ENCODE results near the gene ARTN. TPM values are rescaled to one million over a fixed set of nuclear protein-coding genes. Genes with fewer than 3 reads are reported as not detected.

ARTN gene
- total RNA-seq, 2 experiments from 2014 or later, result 0.15 TPM; not detected in 1

DNA sequence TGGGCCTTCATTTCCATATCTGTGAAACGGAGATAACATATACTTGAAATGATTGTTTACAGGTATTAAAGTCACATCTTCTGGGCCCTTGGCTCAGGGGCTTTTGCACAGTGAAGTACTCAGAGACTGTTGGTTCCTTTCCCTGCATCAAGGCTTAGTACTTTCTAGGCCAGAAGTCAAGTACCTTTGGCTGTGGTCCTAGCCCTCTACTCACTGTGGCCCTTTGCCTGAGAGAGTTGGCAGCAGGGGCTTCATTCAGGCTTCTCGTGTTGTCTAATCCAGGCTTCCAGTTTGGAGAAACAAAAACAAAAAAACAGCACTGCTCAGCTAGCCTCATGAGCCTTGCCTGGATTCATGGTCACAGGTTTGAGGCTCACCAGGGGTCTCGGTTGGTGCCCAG is 28.1 kb downstream of the ARTN start:
- ChIA-PET POLR2A (no interaction called here), CTCF (no interaction called here)

DNA sequence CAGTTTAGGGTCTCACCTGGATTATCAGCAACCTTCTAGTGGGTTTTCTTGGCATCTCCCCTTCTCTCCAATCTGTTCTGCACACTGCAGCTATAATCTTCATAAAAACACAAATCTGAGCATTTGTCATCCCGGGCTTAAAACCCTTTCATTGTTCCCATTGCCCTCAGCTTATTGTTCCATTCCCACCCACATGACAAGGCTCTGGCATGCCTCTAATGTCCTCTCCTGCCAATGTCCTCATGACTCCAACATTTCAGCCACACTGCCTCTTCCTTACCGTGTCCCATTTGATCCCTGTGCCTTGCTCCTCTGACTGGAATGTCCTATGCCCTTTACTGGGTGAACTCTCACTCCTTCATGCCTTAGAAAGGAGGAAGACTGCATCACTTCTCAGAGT is 28.7 kb downstream of the ARTN start:
- ChIA-PET CTCF (no interaction called here), POLR2A (no interaction called here)

DNA sequence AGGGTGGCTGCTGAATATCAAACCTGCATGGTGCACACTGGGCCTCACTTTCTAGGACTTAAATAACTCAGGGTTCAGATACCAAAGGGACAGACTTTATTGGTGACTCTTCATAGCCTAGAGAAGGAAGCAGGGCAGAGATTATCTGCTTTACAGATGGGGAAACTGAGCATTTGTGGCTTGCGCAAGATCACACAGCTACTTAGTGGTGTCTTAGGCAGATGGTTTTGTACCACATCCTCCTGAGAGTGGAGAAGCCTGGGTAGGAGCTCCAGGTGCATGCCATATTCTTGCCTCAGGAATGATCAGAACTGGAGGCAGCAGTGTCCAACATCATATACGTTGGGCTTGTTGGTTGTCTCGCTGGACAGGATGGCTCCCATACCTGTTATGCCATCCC is 29.4 kb downstream of the ARTN start:
- ChIA-PET POLR2A (no interaction called here), CTCF (no interaction called here)

DNA sequence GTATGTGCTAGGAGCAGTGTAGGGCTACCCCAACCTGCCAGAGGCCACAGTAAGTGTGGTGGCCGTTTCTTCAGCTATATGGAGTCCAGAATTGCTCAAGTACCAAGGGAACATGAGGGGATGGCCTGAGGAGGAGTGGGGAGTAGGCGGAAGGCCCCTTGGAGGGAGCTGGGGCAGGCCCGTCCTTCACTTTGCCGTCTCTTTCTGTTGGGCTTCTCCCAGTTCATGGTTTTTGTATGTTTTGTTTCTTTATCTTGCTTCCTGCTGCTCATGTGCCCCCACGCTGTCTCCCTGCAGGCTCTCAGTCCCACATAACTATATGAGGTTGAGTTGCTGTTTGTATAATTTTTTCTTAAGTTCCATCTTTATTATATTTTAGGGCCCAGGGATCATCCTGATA is 30.3 kb downstream of the ARTN start:
- ChIA-PET CTCF (no interaction called here), POLR2A (no interaction called here)

DNA sequence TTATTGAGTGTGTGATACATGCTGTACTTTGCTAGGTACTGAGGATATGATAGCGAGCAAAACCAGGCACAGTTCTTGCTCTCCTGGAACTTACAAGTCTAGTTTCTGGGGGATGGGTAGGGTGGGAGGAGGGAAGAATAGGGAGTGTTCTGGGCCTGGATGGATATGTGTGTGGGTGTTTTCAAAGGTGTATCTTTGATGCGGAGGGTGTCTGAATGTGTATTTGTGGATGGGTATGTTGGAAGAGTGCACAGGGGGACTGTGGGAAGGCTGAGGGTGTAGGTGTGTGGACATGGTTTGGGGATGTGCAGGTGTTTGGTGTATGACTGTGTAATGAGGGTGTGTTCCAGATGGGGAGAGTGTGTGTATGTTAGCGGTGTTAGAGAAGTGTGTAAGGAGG is 31.7 kb downstream of the ARTN start:
- ChIA-PET CTCF (no interaction called here), POLR2A (no interaction called here)

DNA sequence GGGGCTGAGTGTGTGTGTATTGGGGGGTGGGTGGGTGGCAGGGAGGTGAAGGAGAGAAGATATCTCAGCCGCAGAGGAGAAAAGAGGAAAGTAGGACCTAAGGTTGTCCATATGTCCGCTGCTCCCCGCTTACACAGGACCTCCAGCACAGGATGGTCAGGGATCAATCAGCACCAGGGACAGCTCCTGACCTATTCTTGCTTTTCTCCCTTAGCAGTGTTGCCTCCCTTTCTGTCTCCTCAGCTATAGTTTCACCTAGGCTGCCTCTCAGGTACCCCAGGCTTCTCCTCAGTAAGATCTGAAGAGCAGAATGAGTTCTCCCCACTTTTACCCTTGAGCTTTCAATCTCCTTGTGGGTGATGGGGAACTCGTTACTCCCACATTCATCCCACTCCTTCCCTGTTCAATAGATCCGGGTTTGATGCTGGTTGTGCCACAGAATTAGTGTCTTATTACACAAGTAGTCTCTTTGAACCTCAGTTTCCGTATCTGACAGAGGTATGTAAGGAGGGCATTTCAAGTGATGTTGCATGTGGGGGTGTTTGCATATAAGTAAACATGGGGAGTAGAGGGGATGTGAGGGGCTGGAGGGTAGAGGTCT is 34.8 kb downstream of the ARTN start:
- ChIA-PET CTCF (interaction anchor here (4.0 kb wide), 1 partner anchor 21 kb away, joined by 16 read pairs; the partner anchor contains the start of gene IPO13), POLR2A (no interaction called here)

DNA sequence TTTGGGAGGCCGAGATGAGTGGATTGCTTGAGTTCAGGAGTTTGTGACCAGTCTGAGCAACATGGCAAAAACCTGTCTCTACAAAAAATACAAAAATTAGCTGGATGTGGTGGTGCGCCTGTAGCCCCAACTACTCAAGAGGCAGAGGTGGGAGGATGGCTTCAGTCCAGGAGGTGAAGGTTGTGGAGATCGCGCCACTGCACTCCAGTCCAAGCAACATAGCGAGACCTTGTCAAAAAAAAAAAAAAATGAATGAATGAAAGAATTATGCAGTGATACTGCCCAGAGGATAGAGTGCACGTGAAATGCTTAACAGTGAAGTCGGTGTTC is 35.8 kb downstream of the ARTN start:
- POLR2A ChIA-PET, result no interaction called here
- CTCF ChIA-PET, result interaction anchor here (4.0 kb wide), 1 partner anchor 22 kb away, joined by 16 read pairs; the partner anchor contains the start of gene IPO13

DNA sequence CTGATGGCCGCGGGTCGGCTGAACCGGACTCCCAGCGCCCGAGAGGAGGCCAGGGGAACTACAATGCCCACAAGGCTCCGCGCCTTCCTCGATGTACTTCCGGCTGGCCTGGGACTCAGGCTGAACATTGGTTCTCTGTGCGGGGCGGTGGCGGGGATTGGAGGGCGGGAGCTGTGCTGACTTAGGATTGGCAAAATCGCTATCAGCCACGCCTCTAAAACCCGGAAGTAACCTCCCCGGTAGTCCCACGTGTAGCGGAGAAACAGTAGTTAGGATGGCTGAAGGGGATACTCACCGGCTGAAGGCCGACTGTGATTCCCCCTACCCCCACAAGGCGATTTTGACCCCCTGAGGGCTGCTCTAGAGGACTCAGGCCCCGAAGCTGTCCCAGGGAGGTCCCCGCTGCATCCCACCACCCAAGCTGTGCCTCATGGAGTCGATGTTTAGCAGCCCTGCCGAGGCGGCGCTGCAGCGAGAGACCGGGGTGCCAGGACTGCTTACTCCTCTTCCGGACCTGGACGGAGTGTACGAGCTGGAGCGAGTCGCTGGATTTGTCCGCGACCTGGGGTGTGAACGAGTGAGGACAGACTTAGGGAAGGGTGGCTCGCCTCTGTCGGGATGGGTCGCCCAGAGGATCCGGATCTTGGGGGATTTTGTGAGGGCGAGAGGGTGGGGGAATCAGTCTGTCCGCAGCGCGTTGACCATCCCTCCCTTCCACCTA is 36.3 kb downstream of the ARTN start, which contains the start of gene DPH2:
DPH2 (plus strand) TSS at position 265 of the 721 bp plus-strand sequence; CDS start at position 431, 166 bp downstream.
- CTCF ChIA-PET, result interaction anchor here (0.7 to 4.0 kb wide), 3 partner anchors 23 to 205 kb away, joined by 4 to 16 read pairs (median 6); partner anchors contain the start of gene IPO13
- POLR2A ChIA-PET, result interaction anchor here (1.2 kb wide), 1 partner anchor 22 kb away, joined by 3 read pairs; no protein-coding TSS in a partner anchor

DNA sequence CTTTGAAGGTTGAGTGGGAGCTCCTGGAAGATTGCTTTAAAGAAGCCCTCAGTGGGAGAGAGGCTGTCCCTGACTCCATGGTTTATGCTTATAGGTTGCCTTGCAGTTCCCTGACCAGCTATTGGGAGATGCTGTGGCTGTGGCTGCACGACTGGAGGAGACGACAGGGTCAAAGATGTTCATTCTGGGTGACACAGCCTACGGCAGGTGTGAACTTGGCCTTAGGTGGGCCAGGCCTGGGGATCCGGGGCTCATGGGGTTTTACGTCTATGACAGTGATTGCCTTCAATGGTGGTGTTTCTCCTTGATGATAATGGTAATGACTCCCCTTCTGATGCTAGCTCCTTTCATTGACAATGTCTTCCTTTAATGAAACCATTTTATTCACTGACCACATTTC is 36.9 kb downstream of the ARTN start:
- POLR2A ChIA-PET, result interaction anchor here (1.2 kb wide), 1 partner anchor 22 kb away, joined by 3 read pairs; no protein-coding TSS in a partner anchor
- CTCF ChIA-PET, result interaction anchor here (0.7 to 4.0 kb wide), 3 partner anchors 23 to 206 kb away, joined by 4 to 16 read pairs (median 6); partner anchors contain the start of gene IPO13

DNA sequence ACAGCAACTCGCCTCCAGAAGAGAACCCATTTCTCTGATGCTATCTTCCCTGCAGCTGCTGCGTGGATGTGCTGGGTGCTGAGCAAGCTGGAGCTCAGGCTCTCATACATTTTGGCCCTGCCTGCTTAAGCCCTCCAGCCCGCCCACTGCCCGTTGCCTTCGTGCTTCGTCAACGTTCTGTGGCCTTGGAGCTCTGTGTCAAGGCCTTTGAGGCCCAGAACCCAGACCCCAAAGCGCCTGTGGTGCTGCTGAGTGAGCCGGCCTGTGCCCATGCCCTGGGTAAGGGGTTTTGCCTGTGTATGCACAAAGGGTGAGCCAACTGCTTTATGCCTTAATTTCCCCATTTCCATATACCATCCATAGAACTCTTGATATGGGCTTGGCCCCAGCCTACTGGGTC is 37.3 kb downstream of the ARTN start:
- CTCF ChIA-PET, result interaction anchor here (0.8 to 4.0 kb wide), 3 partner anchors 24 to 50 kb away, joined by 3 to 16 read pairs (median 6); partner anchors contain the start of gene IPO13
- POLR2A ChIA-PET, result interaction anchor here (1.2 kb wide), 1 partner anchor 21 kb away, joined by 3 read pairs; no protein-coding TSS in a partner anchor

DNA sequence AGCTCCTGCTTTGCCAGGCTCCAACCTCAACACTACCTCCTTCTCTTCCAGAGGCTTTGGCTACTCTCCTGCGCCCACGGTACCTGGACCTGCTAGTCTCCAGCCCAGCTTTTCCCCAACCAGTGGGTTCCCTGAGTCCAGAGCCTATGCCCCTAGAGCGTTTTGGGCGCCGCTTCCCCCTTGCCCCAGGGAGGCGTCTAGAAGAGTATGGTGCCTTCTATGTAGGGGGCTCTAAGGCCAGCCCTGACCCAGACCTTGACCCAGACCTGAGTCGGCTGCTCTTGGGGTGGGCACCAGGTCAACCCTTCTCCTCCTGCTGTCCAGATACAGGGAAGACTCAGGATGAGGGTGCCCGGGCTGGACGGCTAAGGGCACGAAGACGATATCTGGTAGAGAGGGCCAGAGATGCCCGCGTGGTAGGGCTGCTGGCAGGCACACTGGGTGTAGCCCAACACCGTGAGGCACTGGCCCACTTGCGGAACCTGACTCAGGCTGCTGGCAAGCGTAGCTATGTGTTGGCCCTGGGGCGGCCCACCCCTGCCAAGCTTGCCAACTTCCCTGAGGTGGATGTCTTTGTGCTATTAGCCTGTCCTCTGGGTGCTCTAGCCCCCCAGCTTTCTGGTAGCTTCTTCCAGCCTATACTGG is 37.9 kb downstream of the ARTN start:
- POLR2A ChIA-PET, result interaction anchor here (0.8 to 1.2 kb wide), 2 partner anchors 21 to 36 kb away, joined by 3 read pairs; no protein-coding TSS in a partner anchor
- CTCF ChIA-PET, result interaction anchor here (0.5 to 4.0 kb wide), 4 partner anchors 24 to 53 kb away, joined by 3 to 16 read pairs (median 4); partner anchors contain the start of gene IPO13

DNA sequence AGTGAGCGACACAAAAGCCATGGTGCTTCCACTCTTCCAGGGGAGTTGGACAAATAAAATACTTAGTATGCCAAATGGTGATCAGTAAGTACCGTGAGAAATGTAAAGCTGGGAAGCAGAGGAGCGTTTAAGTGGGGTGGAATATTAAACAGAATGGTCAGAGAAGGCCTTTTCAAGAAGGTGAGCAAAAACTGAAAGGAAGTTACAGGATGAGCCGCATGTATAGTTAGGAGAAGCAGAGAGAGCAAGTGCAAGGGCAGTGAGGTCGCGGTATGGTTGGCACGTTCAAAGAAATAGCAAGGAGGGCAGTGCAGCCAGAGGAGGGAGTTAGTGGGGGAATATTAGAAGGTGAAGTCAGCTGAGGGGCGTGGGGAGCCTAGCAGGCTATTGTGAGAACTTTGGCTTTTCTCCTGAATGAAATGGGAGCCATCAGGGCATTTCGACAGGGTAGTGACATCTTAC is 40.4 kb downstream of the ARTN start:
- POLR2A ChIA-PET, result interaction anchor here (0.6 to 1.1 kb wide), 3 partner anchors 16 to 296 kb away, joined by 3 to 8 read pairs (median 5); partner anchors contain the start of gene SLC6A9

DNA sequence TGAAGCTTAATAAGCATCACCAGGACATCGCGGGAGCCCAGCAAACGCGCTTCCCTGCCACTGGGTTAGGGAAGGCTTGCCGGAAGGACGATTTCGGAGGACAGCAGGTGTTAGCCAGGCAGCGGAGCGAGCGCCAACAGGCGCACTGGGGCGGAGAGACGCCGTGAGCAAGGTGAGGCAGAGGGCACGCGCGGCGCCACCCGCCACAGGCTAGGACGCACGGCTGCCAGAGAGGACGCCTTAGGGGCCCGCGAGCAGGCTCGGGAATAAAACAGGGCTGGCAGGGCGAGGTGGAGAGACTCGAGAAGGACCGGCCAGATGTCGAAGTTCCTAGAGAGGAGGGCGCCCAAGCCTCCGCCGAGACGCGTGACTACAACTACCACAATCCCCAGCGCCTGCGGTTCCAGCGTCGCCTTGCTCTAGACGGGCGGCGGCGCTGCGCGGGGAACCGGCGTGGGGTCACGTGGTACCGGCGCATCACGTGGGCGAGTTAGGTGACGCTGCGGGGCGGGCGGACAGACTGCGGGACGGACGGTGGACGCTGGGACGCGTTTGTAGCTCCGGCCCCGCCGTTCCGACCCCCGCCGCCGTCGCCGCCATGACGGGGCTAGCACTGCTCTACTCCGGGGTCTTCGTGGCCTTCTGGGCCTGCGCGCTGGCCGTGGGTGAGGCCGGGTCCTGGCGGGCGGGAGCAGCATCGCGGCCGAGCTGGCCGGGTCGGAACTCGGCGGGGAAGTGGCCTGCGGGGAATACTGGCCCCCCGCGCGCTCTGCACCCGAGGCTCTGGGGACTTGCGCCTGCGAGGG is 41.0 kb downstream of the ARTN start, which contains the start of gene ATP6V0B:
ATP6V0B (plus strand) TSS at position 518 of the 806 bp plus-strand sequence; CDS start at position 599, 81 bp downstream.
- ChIA-PET CTCF (interaction anchor here (0.6 to 1.5 kb wide), 8 partner anchors 14 to 211 kb away, joined by 3 to 6 read pairs (median 3); partner anchors contain the start of gene IPO13), POLR2A (interaction anchor here (0.6 to 1.2 kb wide), 5 partner anchors 16 to 521 kb away, joined by 3 to 10 read pairs (median 7); partner anchors contain the start of genes HYI and SLC6A9)

More for the DNA sequence above, 40.4 kb downstream of the ARTN start:
- CTCF ChIA-PET, result interaction anchor here (0.6 to 1.1 kb wide), 2 partner anchors 39 to 211 kb away, joined by 3 read pairs; no protein-coding TSS in a partner anchor

DNA sequence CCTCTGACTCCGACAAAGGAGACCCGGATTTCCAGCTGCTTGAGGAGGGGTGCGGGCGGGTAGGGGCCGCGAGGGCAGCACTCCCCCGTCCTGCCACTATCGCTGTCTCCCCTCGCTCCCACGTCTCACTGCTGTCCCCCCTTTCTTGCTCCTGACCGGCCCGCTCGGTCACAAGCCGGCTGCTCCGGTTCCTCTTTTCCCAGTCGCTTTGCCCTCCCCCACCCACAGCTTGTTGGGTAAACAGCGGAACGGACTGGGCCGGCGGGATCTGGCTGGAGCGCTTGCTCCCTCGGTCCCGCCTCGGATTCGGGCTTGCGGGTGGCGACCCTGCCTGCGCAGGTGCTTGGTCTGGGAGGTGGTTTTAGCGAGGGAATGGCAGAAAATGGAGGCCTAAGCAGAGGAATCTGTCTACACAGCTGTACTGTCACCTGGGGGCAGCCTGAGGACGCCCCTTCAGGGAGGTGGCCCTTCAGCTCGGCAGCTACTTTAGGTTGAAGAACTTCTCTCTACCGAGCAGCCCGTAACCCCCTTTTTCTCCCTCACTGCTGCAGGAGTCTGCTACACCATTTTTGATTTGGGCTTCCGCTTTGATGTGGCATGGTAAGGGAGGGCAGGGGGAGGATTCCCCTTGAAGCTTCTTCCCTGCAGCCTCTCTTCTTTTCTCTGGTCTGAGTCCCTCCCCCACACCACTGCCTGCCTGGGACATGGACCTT is 41.8 kb downstream of the ARTN start:
- ChIA-PET CTCF (interaction anchor here (0.7 to 1.5 kb wide), 9 partner anchors 8 to 212 kb away, joined by 3 to 6 read pairs (median 3); partner anchors contain the start of gene IPO13), POLR2A (interaction anchor here (0.5 to 1.2 kb wide), 5 partner anchors 15 to 522 kb away, joined by 3 to 10 read pairs (median 7); partner anchors contain the start of genes HYI and SLC6A9)

DNA sequence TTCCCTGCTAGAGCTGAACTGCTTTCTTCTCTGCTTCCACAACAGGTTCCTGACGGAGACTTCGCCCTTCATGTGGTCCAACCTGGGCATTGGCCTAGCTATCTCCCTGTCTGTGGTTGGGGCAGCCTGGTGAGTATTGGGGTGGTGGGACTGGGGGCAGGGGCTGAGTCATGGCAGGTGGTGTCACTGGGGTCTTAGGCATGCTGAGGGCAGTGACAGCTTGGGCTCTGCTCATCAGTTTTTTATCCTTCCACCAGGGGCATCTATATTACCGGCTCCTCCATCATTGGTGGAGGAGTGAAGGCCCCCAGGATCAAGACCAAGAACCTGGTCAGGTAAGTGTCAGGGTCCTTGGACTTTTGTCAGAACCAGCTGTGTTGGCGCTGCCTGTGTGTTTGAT is 42.4 kb downstream of the ARTN start:
- ChIA-PET POLR2A (interaction anchor here (1.2 kb wide), 1 partner anchor 55 kb away, joined by 10 read pairs; the partner anchor contains the start of gene SLC6A9), CTCF (interaction anchor here (0.9 to 1.5 kb wide), 5 partner anchors 9 to 213 kb away, joined by 3 to 6 read pairs (median 4); no protein-coding TSS in a partner anchor)

DNA sequence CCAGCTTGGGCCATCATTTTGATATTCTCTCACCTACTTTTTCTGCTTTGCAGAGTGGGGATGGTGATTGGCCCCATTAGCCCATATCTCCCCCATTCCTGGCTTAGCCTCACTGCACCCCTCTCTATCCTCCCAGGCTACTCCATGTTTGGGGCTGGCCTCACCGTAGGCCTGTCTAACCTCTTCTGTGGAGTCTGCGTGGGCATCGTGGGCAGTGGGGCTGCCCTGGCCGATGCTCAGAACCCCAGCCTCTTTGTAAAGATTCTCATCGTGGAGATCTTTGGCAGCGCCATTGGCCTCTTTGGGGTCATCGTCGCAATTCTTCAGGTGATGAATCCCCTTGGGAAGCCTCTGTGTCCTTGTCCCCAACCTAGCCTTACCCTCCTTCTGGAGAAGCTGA is 43.3 kb downstream of the ARTN start:
- ChIA-PET POLR2A (no interaction called here), CTCF (interaction anchor here (0.6 to 1.1 kb wide), 2 partner anchors 214 to 272 kb away, joined by 3 to 4 read pairs; no protein-coding TSS in a partner anchor)

All from activated CD8-positive, alpha-beta memory T cell treated with anti-CD3 and anti-CD28 coated beads for 36 hours (primary cell).